ENCODE measurements around the gene SLC7A7.
"Not testable (repeated sequence)": the region's sequence is repeated elsewhere in the genome, so short reads cannot be mapped to it uniquely, and the experiment has no call there.

SLC7A7 gene

DNA sequence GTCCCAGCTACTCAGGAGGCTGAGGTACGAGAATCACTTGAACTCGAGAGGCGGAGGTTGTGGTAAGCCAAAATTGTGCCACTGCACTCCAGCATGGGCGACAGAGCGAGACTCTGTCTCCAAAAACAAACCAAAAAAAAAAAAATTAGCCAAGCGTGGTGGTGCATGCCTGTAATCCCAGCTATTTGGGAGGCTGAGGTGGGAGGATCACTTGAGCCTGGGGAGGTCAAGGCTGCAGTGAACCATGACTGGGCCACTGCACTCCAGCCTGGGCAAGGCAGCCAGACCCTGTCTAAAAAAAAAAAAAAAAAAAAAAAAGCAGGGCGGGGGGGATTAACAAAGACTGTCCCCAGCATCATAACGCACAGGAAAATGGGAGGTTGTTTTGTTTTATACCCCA lies 38.4 kb downstream of the SLC7A7 start:
- H3K27me3 Mint-ChIP-seq, H3K4me3 Mint-ChIP-seq, H3K4me1 Mint-ChIP-seq, DNase-seq, H3K9me3 Mint-ChIP-seq, CTCF ChIA-PET, H3K27ac Mint-ChIP-seq: not testable (repeated sequence)
- peaks cover 37% of the 10 kb centered on the region for H3K36me3 Mint-ChIP-seq

DNA sequence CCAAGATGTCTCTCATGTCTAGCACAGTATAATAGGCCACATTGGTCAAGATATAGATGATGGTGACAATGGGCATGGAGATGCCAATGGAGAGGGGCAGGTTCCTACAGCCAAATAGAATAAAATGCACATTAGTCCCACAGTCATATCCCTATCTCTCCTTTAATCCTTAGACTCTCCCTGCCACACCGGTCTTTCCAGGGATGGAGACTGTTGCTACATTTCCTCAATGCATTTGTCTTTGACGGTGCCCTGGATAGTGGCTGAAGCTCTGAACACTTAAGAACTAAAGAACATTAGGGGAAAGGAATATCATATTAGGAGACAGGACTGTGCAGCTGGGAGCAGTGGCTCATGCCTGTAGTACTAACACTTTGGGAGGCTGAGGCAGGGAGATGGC lies 39.0 kb downstream of the SLC7A7 start:
- Mint-ChIP-seq H3K27ac (no peak overlapping the region), H3K36me3 (peaks cover 44% of the 10 kb centered on the region), H3K9me3 (no peaks in the 10 kb centered on the region), H3K27me3 (no peaks in the 10 kb centered on the region), H3K4me1 (no peaks in the 10 kb centered on the region), H3K4me3 (no peak overlapping the region)
- DNase-seq = no peak
- CTCF ChIA-PET = no interaction called here

DNA sequence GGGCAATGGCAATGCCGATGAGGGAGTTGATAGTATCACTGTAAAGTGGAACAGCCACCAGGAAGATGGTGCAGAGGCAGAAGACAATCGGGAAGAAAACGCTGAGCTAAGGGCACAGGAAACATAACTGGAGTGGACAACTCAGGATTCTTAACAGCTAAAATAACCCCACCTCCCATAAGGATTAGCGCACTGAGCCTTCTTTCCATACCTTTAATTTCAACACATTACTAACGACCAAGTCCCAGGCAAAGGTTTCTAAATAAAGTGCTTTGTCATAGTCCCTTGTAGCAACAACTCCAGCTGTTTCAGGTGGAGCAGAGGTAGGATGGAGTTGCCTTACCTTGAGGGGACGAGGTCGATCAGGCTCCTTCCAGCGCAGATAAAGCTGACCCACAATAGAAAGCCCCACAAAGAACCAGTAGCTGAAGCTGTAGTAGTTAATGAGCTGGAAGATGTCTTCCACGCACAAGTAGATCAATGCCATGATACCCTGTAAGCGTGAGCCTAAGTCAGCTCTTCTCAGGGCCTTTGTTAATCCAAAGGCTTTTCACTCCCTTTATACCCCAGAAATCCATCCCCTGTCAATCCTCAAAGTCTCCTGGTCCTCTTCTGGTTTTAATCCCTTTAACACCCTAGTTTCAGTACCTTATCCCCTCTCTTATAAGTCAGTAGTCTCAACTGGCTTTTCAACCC lies 41.1 kb downstream of the SLC7A7 start:
- CTCF ChIA-PET = interaction anchor here (0.5 kb wide), 1 partner anchor 50 kb away, joined by 3 read pairs; no protein-coding TSS in a partner anchor
- Mint-ChIP-seq H3K4me1 (peaks cover 5% of the 10 kb centered on the region), H3K4me3 (no peak overlapping the region), H3K27me3 (no peaks in the 10 kb centered on the region), H3K9me3 (no peaks in the 10 kb centered on the region), H3K36me3 (peaks cover 64% of the 10 kb centered on the region), H3K27ac (no peak overlapping the region)
- DNase-seq = no peak

DNA sequence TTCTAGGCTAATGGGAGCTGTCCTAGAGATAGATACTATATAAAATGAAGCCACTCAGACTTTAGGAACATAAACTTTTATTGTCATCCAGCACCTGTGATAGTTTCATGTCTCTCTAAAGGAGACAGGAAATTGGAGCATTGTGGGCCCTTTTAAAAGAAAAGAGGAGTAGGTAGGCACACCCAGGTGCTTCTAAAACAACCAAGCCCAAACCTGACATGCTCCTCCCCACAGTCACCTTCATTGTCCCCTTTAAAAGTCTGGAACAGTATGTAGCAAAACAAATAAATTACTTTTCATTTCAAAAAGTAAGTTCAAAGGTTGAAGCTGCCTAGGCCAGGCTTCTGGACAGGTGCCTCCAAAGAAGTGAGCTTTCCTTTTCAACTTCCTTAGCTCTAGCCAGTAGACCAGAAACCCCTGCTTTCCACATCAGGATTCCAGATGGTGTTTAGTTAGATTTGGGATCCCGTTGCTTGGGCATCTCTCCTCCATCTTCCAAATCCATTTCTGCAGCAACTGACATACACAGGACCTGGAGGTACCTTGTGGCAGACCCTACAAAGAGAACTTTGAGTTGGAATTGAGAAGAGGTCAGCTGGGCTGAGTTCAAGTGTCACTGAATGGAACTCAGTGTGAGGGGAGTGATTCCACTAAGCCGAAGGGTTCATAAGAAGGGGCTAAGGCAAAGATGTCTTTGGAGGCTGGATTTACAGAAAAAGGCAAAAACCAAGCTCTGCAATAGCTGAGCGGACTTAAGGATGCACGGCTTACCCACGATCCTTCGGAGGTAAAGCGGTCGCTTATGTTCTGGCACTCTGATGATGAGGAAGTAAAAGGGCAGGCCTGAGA lies 41.8 kb downstream of the SLC7A7 start:
- Mint-ChIP-seq H3K4me1 (peaks cover 10% of the 10 kb centered on the region), H3K27ac (no peak overlapping the region), H3K27me3 (no peaks in the 10 kb centered on the region), H3K36me3 (peaks cover 68% of the 10 kb centered on the region), H3K4me3 (no peak overlapping the region), H3K9me3 (no peaks in the 10 kb centered on the region)
- DNase-seq = no peak
- CTCF ChIA-PET = no interaction called here

DNA sequence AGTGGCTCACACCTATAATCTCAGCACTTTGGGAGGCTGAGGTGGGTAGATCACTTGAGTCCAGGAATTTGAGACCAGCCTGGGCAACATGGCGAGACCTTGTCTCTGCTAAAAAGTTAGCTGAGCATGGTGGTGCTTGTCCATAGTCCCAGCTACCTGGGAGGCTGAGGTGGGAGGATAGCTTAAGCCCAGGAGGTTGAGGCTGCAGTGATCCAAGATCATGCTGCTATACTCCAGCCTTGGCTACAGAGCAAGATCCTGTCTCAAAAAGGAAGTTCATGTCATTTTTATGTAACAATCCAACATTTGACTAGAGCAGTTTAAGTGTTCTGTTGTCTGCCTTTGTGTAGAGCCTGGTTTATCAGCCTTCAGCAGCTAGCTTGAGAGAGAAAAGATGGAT lies 42.5 kb downstream of the SLC7A7 start:
- DNase-seq = no peak
- peaks cover 72% of the 10 kb centered on the region for H3K36me3 Mint-ChIP-seq
- no peaks in the 10 kb centered on the region for H3K9me3 Mint-ChIP-seq
- peaks cover 16% of the 10 kb centered on the region for H3K4me1 Mint-ChIP-seq
- no peaks in the 10 kb centered on the region for H3K27me3 Mint-ChIP-seq
- no peak overlapping the region for H3K27ac Mint-ChIP-seq
- CTCF ChIA-PET = no interaction called here
- H3K4me3 Mint-ChIP-seq = no peak overlapping the region

DNA sequence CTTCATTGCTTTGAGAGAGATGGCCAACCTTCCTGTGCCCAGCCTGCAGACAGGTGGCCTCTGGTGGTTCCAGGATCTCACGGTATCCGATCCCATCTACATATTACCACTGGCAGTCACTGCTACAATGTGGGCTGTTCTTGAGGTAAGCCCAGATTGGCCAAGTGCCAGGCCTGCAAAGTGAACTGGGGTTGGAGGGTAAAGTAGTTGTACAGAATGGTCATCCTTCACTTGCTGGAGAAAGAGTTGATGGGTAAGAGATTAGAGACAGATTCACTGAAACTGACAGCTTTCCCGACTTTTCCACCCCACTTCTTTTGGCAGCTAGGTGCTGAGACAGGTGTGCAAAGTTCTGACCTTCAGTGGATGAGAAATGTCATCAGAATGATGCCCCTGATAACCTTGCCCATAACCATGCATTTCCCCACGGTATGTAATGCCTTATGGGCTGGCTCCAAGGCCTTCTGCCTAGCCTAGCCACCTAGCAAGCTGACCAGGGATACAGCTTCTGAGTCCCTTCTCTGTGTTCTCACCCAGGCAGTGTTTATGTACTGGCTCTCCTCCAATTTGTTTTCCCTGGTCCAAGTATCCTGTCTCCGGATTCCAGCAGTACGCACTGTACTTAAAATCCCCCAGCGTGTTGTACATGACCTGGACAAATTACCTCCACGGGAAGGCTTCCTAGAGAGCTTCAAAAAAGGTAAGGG lies 44.6 kb downstream of the SLC7A7 start:
- H3K36me3 Mint-ChIP-seq = peaks cover 72% of the 10 kb centered on the region
- no peak overlapping the region for H3K27ac Mint-ChIP-seq
- H3K27me3 Mint-ChIP-seq = no peaks in the 10 kb centered on the region
- CTCF ChIA-PET = no interaction called here
- H3K4me1 Mint-ChIP-seq = peaks cover 28% of the 10 kb centered on the region
- no peaks in the 10 kb centered on the region for H3K9me3 Mint-ChIP-seq
- H3K4me3 Mint-ChIP-seq = no peak overlapping the region
- no peak for DNase-seq

DNA sequence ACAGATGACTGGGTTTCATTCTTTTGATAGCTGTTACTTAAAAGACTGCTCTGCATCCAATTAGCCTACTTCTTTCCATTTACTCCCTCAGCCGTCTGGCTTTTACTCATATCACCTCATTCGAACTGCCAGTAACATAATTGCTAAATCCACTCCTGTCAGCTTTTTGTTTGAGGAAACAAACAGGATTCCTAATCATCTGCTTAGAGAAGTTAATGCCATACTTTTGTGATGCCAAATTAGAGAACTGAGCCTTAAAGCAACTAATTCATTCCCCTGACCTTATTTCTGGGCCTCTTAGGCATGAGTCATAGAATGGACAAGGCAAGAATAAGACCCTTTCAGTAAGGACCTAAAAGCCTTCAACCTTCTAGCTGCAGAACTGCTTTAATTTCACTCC lies 45.9 kb downstream of the SLC7A7 start:
- CTCF ChIA-PET = no interaction called here
- Mint-ChIP-seq H3K4me1 (peaks cover 36% of the 10 kb centered on the region), H3K36me3 (peaks cover 62% of the 10 kb centered on the region), H3K9me3 (no peaks in the 10 kb centered on the region), H3K27ac (no peak overlapping the region), H3K27me3 (no peaks in the 10 kb centered on the region), H3K4me3 (no peak overlapping the region)
- no peak for DNase-seq

DNA sequence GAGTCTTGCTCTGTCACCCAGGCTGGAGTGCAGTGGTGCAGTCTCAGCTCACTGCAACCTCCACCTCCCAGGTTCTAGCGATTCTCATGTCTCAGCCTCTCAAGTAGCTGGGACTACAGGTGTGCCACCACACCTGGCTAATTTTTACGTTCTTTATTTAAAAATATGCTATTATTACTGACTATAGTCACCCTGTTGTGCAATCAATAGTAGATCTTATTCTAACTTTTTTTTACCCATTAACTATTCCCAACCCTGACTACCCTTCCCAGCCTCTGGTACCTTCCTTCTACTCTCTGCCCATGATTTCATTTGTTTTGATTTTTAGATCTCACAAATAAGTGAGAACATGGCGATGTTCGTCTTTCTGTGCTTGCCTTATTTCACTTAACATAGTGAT lies 46.3 kb downstream of the SLC7A7 start:
- no peak overlapping the region for H3K4me3 Mint-ChIP-seq
- CTCF ChIA-PET = no interaction called here

DNA sequence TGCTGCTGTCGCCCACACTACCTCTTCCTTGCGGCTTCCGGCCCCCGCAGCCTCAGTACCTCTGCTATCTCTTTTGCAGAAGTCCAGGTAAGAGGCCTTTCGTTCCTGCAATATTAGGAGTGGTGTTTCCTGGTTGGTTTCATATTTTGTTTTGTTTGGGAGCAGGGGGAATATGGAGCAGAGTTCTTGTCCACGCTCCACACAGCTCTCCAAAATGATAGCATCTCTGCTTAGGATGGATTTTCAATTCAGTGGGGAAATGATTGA lies 48.0 kb downstream of the SLC7A7 start:
- H3K9me3 Mint-ChIP-seq = peaks cover 5% of the 10 kb centered on the region
- peaks cover 53% of the 10 kb centered on the region for H3K36me3 Mint-ChIP-seq
- peak overlapping the region; percentile 77 for H3K4me3 Mint-ChIP-seq

More for the DNA sequence above, 46.3 kb downstream of the SLC7A7 start:
- Mint-ChIP-seq H3K4me1 (peaks cover 36% of the 10 kb centered on the region), H3K36me3 (peaks cover 61% of the 10 kb centered on the region), H3K27me3 (no peaks in the 10 kb centered on the region), H3K27ac (no peak overlapping the region), H3K9me3 (no peaks in the 10 kb centered on the region)
- no peak for DNase-seq

DNA sequence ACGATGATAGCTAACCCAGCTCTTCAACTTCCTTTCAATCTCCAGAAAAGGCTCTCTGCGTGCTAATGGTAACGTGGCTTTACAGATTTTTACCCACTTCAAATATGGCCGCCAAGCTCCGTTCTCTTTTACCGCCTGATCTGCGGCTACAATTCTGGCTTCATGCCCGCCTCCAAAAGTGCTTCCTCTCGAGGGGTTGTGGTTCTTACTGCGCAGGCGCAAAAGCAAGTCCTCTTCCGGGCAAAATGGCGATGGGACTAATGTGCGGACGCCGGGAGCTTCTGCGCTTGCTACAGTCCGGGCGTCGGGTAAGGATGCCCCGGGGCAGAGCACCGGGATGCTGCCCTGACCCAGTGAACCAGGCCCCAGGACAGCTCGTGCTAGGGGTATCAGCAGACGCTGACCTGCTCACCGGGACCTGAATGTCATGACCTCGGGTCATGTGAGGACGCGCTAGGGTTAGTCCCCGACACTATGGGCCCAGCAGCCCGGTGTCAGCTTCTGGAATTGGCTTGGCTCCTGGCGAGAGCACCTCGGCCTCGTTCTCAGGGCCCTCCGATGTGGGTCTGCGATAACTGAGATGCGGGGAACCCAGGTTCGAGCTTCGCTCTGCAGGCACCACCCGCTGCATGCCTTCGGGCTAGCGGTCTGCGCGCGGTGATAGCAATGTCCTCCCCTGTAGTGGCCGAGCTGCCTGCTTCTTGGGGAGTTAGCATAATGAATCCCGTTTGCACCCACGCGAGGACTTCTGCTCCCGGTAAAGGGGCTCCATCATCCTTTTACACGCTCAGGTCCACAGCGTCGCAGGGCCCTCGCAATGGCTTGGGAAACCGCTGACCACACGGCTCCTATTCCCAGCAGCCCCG lies 48.5 kb downstream of the SLC7A7 start, which contains the start of gene OXA1L:
Gene OXA1L, plus strand, starts transcription at position 232 of the 866 bp plus-strand sequence. Its CDS starts 14 bp downstream, at position 246.
- Mint-ChIP-seq H3K27me3 (no peaks in the 10 kb centered on the region), H3K4me1 (peaks cover 36% of the 10 kb centered on the region), H3K27ac (peak within 1 kb of the TSS; percentile 98), H3K36me3 (peaks cover 55% of the 10 kb centered on the region), H3K9me3 (peaks cover 9% of the 10 kb centered on the region), H3K4me3 (peak within 1 kb of the TSS; percentile 77)
- DNase-seq = peak; percentile 97
- CTCF ChIA-PET = interaction anchor here (0.8 to 1.5 kb wide), 6 partner anchors 86 to 1796 kb away, joined by 3 to 8 read pairs (median 3); no protein-coding TSS in a partner anchor

More for the DNA sequence above, 48.0 kb downstream of the SLC7A7 start:
- Mint-ChIP-seq H3K27me3 (no peaks in the 10 kb centered on the region), H3K27ac (peak overlapping the region; percentile 98), H3K4me1 (peaks cover 36% of the 10 kb centered on the region)
- no peak for DNase-seq
- CTCF ChIA-PET = interaction anchor here (1.1 to 1.4 kb wide), 3 partner anchors 86 to 1797 kb away, joined by 3 to 4 read pairs (median 3); no protein-coding TSS in a partner anchor

DNA sequence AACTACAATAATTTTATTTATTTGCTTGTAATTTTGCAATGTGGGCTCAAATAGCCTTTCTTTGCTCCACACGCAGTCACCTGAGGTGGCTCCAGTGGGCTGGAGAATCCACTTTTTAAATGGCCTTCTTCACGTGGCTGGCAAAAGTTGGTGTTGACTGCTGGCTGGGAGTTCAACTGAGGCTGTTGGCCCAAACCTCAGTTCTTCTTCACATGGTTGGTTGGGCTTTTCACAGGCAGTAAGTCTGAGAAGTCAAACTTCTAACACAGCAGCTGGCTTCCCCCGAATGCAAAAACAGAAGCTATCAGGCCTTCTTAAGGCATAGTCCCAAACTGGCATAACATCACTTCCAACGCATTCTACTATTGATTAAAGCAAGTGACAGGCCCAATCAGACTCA lies 50.9 kb downstream of the SLC7A7 start:
- H3K36me3 Mint-ChIP-seq = peaks cover 36% of the 10 kb centered on the region
- H3K4me1 Mint-ChIP-seq = peaks cover 34% of the 10 kb centered on the region
- no peak overlapping the region for H3K27ac Mint-ChIP-seq
- H3K27me3 Mint-ChIP-seq = no peaks in the 10 kb centered on the region
- CTCF ChIA-PET = interaction anchor here (1.2 kb wide), 1 partner anchor 17 kb away, joined by 4 read pairs; no protein-coding TSS in a partner anchor
- H3K9me3 Mint-ChIP-seq = peaks cover 15% of the 10 kb centered on the region
- H3K4me3 Mint-ChIP-seq = no peak overlapping the region
- no peak for DNase-seq

DNA sequence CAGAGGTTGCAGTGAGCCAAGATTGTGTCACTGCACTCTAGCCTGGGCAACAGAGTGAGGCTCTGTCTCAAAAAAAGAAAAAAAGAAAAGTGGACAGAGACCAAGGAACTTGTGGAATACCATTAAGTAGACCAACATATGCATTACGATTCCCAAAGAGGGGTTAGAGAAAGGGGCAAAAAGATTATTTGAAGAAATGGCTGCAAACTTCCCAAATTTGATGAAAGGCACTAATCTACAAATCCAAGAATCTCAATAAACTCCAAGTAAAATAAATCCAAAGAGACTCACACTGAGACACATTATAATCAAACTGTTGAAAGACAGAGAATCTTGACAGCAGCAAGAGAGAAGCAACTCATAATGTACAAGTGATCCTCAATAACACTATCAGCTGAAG lies 53.5 kb downstream of the SLC7A7 start:
- Mint-ChIP-seq H3K4me3 (no peak overlapping the region), H3K27me3 (no peaks in the 10 kb centered on the region), H3K4me1 (peaks cover 14% of the 10 kb centered on the region), H3K9me3 (peaks cover 15% of the 10 kb centered on the region), H3K27ac (no peak overlapping the region), H3K36me3 (peaks cover 25% of the 10 kb centered on the region)
- DNase-seq = no peak
- CTCF ChIA-PET = interaction anchor here (2.0 kb wide), 1 partner anchor 91 kb away, joined by 4 read pairs; no protein-coding TSS in a partner anchor

DNA sequence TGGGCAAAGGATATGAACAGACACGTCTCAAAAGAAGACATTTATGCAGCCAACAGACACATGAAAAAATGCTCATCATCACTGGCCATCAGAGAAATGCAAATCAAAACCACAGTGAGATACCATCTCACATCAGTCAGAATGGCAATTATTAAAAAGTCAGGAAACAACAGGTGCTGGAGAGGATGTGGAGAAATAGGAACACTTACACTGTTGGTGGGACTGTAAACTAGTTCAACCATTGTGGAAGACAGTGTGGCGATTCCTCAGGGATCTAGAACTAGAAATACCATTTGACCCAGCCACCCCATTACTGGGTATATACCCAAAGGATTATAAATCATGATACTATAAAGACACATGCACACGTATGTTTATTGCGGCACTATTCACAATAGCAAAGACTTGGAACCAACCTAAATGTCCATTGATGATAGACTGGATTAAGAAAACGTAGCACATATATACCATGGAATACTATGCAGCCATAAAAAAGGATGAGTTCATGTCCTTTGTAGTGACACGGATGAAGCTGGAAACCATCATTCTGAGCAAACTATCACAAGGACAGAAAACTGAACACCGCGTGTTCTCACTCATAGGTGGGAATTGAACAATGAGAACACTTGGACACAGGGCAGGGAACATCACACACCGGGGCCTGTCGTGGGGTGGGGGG lies 57.1 kb downstream of the SLC7A7 start:
- Mint-ChIP-seq H3K36me3 (peaks cover 15% of the 10 kb centered on the region), H3K27me3 (peaks cover 13% of the 10 kb centered on the region), H3K9me3 (peaks cover 15% of the 10 kb centered on the region)
- H3K27ac Mint-ChIP-seq, H3K4me1 Mint-ChIP-seq, DNase-seq, H3K4me3 Mint-ChIP-seq, CTCF ChIA-PET: not testable (repeated sequence)
